DMS53 treated with DMSO at 0.1 percent for 48 hours (cell line): Measurements from ENCODE around the gene UST.
"Not testable (repeated sequence)": the region's sequence is repeated elsewhere in the genome, so short reads cannot be mapped to it uniquely, and the experiment has no call there.

ENCODE experiments used
- DNase-seq: peaks from one replicate; lab custom pipeline; 2025; ENCODE audit not compliant: unreplicated experiment; lab: John Stamatoyannopoulos, UW

Gene UST

DNA sequence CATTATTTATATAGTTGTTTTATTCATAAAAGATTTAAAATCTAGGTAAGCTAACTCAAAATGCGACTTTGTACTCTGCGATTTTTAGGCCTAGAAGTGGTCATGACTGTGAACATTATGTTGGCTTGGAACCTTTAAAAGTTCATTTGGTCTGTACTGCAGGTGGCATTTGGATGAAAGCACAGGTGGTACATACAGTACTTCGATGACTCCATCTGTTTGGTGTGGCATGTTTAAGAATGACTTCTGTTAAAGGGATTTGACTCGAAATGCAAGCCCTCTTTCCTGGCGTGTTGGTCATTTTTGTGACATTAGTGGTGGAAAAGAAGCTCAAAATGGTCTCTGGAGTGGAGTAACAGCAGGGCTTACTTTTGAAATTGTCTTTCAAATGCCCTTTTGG, 118.1 kb downstream of the UST start:
- no peak for DNase-seq

DNA sequence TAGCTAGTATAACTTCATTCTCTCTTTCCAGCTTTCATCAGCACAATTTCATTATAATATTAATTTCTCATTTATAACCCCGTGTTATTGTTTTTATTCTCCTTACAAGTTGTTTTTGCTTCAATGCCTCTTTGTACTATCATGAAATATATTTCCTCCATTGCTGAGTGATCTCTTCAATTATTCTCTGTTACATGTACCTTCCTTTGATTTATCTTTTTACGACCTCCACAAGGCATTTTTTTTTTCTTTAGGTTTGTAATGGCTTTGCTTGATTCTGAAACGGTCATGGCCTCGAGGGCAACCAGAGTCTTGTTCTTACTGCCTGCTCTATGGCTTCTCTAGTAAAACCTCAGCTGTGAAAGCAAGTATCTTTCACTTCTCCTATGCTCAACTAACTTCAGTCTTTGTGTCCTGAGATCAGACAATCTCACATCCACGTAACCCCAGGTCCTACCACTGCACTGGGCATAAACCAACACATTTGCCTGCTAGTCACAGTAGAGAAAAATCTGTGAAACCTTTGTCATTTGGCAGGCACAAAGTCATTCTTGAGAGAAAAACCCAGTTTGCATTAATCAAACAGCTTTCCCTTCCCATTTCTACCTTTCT, 119.9 kb downstream of the UST start:
- no peak for DNase-seq

DNA sequence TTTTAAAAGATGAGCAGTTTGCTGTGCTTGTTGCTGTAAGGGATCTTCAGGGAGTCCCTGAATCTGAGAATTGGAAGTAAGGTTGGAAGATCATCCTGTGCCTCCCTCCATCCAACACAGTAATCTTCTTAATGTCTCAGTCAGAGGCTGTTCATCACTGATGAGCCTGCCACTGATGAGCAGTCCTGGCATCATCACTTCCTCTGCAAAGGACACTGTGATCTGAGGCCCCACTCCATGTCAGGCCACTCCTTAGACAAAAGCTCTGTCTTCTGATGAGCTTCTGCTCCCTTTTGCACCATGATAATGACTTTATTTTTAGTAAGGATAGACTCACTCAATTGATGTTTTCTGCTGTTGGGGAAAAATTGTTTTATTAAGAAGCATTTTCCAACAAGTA, 121.0 kb downstream of the UST start:
- no peak for DNase-seq

DNA sequence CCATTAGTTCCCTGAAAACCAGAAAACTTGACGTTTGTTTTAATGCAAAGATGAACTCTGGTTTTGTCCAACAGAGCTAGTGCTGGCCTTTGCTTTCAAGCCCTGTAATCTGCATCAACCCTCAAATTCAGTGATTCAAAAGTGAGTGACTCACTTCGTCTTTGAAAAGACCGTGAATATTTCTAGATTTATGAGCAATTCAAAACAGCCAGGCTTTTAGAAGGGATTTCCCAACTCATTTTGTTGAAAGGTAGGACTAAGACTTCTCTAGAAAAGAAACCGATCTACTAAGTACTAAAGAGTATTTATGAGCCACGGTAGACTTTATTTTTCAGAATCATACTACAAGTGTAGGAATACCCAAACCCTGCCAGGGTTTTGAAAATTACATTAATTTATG, 121.5 kb downstream of the UST start:
- DNase-seq: no peak

DNA sequence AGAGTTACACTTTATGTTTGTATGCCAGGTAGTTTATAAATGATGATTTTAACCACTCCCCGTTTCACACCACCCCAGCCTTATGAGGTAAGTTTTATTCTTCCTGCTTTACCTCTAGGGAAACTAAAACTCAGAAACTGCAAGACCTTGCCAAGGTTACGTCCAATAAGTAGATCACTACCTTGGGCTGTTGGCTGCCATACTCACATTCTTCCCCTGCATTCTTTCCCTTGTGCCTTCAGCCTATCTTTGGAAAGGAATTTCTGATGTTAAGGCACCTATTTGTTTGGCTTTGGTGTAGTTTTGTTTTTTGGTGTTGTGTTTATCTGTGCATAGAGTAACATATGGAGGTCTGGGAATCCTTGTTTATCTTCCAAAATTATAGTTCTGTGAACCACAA, 122.1 kb downstream of the UST start:
- DNase-seq: no peak

DNA sequence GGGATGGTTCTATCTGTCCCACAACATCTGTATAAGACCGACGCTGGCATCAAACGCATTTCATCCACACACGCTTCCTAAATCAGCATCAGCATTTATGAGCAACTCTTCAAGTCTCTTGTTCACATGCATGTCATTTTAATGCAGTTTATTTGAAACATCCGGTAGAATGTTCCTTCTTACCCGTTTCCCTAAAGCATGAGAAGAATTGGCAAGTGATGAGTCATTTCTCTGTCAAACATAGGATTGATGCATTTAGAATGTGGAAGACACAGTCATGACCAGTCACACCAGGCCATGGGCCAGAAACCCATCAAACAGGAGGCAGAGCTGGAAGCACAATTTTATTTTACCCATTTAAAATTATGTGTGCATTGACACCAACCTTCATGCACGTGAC, 122.8 kb downstream of the UST start:
- no peak for DNase-seq

DNA sequence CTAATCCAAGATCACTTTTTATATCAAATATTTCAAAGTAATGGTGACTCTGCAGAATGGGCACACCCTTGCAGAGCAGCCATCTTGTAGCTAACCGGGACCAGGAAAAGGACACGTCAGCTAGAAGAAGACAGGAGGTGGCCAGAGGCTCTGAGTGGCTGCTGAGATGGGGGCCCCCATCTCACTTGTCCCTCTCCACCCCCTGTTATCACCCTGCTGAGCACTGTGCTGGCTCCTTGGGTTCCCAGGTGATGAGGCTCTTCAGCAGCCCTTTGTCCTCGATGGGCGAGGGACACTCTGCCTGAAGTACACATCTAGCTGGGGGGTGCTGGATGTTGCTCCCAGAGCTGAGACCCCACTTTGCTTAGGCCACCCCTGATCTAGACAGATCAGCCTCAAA, 126.3 kb downstream of the UST start:
- DNase-seq: no peak

DNA sequence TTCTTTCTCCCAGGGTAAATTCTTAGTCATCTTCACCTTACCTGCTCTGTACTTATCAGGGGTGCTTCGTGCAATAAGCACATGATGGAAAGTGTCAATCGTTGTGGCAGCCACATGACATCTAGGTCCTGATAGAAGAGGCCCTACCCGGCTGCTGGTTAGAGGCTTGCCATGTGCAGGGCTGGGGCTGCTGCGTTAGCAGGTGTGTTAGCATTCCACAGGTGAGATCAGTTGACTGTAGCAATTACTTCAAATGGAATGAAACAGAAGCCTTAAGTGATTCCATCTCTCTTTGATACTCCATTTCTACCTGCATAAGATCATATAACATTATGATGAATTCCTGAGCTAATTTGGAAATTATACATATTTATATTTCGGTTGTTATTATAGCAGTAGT, 127.0 kb downstream of the UST start:
- no peak for DNase-seq

DNA sequence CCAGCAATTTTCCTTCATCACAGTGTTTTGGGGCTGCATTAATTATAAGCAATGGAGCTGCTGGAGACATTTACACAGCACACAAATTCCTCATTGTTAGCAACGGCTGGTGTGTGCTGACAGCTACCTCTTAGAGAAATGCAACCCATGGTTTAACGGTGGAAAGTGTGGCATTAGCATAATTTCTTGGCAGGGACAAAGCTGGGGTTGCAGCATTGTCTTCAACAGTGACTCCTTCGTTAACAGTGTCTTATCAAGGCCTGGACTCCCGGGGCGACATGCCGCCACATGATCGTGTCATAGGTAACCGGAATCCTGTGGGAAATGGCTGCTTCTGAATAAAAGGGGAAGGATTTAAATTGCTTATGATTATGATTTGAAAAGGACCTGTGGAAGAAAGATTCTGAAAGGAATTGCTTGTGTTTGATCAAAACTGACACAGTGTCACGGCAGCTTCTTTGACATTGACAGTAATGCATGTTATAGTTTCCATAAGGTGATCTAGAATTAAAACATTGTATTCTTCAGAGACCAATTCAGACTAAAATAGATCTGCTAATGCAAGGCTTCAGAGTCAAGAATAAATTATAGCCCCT, 128.0 kb downstream of the UST start:
- DNase-seq: no peak

DNA sequence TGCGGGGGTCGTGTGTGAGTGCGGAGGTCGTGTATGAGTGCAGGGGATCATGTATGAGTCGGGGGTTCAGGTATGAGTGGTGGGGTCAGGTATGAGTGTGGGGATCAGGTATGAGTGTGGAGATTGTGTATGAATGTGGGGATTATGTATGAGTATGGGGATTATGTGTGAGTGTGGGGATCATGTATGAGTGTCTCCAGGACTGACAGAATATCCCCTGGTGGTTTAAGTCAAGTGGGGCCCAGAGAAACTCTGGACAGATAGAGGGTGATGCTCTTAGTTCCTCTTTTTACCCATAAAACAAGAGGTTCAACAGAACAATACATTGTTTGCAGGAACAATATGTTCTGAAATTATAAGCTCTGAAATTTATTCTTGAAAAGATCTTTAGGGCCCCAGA, 131.9 kb downstream of the UST start:
- no peak for DNase-seq

DNA sequence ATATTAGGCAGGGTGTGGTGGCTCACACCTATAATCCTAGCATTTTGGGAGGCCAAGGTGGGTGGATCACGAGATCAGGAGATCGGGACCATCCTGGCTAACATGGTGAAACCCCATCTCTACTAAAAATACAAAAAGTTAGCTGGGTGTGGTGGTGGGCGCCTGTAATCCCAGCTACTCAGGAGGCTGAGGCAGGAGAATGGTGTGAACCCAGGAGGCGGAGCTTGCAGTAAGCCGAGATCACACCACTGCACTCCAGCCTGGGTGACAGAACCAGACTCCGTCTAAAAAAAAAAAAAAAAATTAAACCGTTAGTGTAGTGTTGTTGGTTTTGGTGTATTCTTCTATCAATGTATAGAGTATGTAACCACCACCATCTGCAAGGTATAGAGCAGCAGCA, 133.9 kb downstream of the UST start:
- not testable (repeated sequence) for DNase-seq

DNA sequence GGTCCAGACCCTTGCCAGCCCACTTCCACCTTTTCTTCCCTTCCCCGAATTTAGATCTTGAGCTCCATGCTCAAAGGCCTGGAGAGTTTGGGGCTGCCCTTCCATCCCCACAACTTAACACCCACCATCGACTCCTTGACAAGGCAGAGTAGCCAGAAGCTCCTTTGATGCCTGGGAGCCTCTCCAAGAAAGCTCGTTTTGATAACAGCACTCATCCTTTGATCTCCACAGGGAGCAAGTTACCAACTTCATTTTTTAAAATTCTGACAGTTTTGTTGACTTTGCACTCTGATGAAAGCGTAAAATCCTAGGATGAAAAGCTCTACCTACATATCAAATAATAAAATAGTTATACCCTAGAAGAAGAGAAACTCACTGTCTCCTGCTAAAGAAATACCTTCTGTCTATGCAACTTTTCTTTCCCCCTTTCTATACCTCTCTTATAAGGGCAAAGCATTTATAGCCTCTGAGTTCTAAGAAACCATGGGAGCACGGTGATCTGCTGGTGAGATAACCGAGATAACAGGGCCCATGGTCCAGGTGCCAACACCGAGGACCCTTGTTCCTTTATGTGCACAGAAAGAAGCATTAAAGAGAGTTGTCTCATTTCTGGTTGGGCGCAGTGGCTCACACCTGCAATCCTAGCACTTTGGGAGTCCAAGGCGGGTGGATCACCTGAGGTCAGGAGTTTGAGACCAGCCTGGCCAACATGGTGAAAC, 134.9 kb downstream of the UST start:
- DNase-seq: no peak

DNA sequence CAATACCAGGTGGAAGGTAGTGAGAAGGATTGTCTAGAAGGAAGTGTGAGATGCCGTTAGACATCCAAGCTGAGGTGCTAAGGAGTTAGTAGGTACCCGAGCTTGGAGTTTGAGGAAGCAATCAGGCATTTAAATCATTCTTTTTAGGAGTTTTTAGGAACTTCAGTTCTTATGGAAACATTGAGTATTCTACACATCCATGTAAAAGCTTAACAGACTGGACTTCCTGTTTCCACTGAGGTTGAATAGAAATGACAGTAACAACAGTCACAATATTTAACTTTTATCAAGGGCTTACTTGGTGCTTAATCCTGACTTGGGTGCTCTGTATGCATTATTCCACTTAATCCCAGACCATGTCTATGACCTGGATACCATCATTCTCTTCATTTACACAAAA, 136.4 kb downstream of the UST start:
- DNase-seq: no peak

DNA sequence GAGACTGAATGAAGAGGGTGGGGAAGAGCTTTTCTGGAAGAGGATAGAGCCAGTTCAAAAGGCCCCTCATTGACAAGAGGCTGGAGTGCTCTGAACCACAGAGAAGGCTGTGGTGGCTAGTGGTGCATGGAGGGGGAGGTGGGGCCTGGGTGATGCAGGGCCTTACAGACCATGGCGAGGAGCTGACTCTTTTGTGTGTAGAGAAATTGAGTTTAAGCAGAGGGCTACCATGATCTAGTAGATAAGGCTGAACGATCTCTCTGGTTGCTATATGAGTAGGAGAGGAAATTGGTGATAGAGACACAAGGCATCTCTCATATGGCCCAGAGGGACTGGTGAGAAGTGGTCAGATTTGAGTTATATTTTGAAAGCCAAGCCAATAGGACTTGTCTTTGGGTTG, 137.6 kb downstream of the UST start:
- DNase-seq: no peak

DNA sequence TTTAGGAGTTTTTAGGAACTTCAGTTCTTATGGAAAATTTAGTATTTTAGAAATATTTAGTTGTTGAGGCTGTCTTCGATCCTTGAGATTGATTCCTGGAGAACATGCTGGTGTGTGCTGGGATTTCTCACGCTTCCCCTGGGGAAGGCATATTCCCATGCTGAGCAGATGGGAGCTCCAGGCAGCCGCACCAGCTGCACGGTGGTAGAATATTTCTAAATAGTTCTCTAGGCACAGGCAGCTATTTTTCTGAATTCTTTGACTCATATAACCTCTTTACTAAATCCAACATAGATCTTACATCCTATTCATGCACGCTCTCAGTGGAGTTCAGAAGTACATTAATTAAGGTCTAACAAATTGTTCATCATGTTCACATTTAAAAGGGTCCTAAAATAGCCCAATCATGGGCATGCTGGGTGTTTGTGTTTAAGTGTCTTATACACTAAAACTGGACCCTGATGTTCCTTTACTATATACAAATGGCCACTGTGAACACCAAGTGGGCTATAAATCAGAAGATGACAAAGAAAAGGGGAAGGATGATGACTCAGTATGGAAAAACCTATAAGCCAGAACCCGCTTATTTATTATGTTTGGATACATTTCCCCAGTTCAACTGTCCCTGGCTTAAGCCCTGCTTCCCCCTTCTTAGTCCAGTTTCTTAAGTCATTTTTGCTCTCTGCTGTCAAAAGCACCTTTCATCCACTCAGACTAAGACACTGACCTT, 138.5 kb downstream of the UST start:
- DNase-seq: no peak

DNA sequence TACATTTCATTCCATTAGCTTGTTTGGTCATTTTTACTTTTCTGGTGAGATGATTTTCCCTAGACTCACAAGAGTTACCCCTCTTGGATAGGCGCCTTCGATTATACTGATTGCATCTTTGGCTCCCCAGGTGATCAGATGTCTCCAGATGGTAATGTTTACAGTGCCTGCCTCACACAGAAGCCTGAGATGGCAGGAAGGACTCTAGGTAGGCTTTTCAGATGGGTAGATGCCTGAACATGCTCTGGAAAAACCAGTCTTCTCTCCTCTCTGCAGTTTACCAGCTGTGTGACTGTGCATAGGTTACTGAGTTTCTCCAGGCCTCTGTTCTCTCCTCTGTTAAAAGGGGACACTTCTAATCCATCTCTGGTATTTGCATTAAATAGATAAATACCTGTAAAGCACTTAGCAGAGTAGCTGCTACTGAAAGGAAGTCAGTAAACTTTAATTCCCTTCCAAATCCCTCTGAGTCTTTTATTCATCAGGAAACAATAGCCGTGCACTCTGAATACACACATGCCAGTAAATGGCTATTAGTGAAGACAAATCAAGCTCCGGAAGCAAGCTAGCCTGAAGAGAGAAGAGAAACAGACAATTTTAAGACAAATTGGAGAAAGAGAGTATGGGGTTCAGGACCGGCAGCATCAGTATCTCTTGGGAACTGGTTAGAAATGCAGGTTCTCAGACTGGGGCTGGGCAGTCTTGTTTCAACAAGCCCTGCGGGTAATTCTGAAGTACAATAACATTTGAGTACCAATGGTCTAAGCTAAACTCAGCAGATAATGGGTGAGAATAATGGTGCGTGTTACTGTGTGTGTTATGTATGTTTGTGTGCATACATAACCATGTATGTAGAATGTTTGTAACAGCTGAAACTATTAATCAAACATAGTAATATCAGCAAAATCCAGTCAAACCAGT, 139.4 kb downstream of the UST start:
- DNase-seq: no peak

DNA sequence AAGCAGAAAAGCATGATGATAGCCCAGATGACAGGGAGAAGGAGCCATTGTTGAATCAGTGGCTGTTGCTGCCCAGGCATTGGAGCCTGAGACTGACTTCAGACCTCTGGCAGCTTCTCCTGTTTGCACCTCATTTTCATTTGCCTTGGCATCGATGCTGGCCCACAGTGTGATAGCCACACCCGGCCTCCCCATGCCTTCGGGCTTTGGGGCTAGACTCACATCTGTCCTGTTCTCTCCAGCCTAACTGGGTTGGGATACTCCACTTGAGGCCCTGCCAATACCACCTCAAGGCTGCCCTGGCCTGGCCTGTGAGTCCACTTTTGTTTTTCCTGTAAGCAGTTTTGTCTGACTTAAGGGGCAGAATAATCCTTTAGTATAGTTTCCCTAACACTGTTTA, 140.4 kb downstream of the UST start:
- no peak for DNase-seq

DNA sequence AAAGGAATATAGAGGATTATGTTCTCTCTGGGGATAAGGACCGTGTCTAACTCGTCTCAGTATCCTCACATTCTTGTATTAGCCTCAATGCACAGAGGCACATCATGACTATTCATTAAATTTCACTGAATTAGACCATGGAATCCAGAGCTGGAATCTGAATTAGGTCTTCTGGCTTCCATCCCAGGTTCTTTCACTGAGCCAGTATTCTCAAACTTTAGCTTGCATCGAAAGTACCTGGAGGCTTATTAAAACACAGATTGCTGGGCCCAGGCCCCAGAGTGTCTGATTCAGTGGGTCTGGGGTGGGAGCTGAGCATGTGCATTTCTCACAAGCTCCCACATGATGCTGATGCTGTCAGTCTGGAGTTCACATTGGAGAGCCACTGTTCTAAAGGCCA, 142.0 kb downstream of the UST start:
- DNase-seq: no peak

DNA sequence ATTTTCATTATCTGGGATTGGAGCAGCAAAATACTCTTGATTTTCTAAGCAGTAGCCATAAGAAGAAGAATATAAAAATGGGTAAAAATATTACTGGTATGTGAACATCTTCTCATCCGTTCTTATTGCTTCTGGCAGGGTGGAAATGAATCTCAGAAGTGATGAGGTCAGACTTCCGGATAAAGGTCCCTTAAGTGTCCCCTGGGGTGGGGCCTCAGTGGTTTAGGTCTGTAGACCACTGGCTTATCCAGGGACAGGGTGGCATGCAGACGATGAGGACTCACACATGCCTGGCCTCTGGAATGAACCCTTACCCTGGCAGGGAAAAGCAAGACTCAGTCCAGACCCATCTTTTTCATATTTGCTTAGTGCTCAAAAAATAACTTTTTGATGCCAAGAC, 143.3 kb downstream of the UST start:
- no peak for DNase-seq

DNA sequence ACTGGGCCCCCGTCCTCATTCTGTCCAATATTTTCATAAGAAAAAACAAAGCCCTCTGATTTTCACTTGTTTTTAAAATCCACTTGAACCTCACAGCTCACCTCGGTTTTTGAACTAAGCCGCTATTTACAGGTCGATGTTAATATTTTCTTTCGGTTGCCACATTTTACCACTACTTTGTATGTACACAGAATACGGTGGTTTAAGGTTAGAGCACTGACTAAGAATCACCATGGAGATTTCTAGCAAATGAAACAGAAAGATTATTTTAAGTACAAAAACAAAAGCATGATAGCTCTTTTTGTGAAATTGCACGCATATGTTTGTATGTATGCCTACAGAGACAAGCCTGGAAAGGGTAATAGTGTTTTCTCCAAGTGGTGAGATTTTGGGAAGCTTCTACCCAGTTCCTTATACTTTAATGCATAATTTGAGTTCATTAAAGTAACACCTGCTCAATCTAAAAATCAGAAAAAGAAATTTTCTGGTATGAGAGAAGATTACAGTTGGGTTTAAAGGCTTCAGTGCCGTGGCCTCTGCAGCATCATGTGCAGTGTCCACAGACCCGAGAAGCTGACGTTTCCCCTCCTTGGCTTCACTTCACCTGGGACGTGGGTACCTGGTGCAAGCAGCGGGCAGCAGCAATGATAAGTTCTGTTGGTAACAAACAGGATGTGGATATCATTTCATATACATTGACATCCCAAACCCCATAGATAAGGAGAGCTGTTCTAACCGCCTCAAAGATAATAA, 144.0 kb downstream of the UST start:
- no peak for DNase-seq
